Activated gamma-delta T cell (primary cell): ENCODE results near the gene B4GALT2.

Experiments used
- DNase-seq: peaks from one replicate; lab custom pipeline; 2025; lab: John Stamatoyannopoulos, UW
- total RNA-seq, 2 donors: gene quantifications; one replicate each; lab custom pipeline; 2026; lab: John Stamatoyannopoulos, UW

B4GALT2 gene
- total RNA-seq, result 3.9 to 4.9 reads per million in 2 donors

DNA sequence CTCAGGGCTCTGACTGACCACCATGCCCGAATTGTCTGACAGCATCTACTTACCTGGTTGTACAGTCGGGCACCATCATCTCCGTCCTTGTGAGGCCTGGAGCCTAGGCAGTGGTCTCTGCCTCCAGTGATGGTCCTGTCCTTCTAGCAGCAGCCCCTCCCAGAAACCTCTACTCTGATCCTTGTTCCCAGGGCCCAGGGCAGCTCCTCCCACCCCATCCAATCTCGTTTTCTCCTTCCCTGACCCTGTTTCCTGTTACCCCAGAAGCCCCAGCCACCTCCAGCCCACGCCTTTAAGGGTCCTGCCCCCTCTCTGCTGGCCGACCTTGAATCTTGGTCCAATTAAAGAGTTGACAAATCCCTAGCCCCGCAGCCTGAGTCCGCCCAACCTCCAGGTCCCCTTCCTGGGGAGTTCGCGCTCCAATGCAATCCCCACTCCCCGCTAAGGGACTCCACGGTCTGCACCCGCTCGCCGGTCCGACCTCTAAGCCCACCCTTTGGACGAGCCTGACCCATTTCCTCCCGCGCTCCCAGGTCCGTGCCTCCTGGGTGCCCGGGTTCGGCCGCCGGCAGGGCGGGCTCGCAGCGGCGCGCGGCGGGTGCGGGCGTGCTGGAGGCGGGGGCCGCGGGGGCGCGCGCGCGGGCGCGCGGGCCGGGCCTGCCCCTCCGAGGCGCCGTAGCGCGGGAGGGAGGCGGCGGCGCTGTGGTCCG lies at the start of gene B4GALT2:
B4GALT2 (plus strand) TSS at position 660 of the 710 bp plus-strand sequence. CDS start 1,951 bp downstream, outside the sequence.
- no peak for DNase-seq

DNA sequence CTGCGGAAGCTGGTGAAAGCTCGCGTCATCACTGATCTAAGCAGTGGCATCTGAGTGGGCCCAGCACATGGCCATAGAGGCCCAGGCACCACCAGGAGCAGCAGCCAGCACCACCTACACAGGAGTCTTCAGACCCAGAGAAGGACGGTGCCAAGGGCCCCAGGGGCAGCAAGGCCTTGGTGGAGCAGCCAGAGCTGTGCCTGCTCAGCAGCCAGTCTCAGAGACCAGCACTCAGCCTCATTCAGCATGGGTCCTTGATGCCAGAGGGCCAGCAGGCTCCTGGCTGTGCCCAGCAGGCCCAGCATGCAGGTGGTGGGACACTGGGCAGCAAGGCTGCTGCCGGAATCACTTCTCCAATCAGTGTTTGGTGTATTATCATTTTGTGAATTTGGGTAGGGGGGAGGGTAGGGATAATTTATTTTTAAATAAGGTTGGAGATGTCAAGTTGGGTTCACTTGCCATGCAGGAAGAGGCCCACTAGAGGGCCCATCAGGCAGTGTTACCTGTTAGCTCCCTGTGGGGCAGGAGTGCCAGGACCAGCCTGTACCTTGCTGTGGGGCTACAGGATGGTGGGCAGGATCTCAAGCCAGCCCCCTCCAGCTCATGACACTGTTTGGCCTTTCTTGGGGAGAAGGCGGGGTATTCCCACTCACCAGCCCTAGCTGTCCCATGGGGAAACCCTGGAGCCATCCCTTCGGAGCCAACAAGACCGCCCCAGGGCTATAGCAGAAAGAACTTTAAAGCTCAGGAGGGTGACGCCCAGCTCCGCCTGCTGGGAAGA lies 48.7 kb upstream of the B4GALT2 start:
- DNase-seq, result no peak

- no peak for DNase-seq
Observed at GRCh38 chr1:43930949-43931275, 48.1 kb upstream of the B4GALT2 start.

DNA sequence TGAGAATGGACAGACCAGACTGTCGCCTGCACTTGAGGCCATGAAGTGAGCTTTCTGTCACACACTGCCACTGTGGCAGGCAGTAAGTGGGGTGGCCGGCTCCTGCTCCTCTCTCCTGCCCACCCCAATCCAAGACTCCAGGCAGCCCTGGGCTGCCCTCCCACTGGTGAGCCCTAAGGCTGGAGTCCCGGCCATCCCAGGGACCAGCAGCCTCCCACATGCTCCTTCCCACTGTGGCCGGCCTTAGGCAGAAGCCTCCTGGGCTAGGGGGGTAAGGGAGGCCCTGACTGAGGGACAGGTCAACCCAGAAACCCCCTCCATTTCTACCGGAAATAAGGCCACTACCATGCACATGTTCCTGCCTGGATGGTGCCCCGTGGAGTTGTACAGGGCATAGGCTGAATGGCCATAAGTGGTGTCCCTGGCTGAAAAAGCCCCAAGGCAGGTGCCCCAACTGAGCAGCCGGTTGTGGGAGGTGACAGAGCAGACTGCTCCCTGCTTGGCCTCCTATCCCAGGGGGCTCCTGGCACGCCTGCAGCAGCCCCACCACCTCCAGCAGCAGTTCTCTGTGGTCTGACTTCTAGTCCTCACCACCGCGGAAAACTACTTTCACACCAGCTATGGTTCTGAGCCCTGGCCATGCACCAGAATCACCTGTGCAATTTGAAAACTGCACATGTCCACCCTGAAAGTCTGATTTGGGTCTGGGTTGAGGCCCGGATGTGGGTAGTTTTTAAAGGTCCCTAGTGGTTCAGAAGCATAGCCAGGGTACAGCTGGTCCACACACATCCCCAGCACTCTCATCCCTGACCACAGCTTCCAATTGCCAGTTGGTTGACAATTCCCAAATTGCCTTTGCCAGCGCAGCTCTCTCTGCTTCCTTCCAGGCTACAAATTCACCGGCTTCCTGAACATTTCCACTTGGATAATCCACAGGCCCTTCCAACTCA lies 47.0 kb upstream of the B4GALT2 start:
- no peak for DNase-seq

DNA sequence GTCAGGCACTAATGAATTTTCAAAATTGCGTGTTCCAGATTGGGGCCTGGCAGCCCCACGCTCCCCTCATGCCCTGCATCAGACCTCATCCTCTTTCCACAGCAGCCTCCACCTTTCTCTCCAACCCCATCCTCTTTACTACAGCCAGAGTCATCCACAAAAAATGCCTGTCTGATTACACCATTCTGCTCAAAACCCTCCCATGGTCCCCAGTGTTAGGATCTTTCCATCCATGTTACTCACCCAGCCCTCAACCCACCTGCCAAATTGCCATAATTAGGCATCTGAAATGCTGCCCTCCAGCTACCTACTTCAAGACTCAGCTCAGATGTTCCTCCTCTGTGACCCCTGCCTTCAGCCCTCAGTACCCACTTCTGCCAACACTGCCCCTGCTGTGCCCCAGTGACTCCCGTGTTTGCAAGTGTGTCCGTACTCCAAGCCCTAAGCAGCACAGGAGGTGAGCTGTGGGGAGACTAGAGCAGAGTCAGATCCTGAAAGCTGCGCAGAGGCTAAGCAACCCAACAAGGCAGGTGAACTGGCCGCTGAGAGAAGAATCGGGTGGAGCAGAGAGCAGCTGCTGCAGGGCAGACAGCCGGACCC lies 46.1 kb upstream of the B4GALT2 start:
- no peak for DNase-seq

GRCh38 chr1:43933386-43934100 lies 45.5 kb upstream of the B4GALT2 start, which contains the start of gene ARTN:
ARTN (plus strand) TSS chr1:43933801; CDS start chr1:43935657, 1,856 bp downstream.
- no peak for DNase-seq

GRCh38 chr1:43934101-43934985 lies 44.7 kb upstream of the B4GALT2 start:
- DNase-seq, result no peak

GRCh38 chr1:43934986-43935324 lies 44.1 kb upstream of the B4GALT2 start:
- no peak for DNase-seq

GRCh38 chr1:43935711-43936427 lies 43.1 kb upstream of the B4GALT2 start:
- no peak for DNase-seq

DNA sequence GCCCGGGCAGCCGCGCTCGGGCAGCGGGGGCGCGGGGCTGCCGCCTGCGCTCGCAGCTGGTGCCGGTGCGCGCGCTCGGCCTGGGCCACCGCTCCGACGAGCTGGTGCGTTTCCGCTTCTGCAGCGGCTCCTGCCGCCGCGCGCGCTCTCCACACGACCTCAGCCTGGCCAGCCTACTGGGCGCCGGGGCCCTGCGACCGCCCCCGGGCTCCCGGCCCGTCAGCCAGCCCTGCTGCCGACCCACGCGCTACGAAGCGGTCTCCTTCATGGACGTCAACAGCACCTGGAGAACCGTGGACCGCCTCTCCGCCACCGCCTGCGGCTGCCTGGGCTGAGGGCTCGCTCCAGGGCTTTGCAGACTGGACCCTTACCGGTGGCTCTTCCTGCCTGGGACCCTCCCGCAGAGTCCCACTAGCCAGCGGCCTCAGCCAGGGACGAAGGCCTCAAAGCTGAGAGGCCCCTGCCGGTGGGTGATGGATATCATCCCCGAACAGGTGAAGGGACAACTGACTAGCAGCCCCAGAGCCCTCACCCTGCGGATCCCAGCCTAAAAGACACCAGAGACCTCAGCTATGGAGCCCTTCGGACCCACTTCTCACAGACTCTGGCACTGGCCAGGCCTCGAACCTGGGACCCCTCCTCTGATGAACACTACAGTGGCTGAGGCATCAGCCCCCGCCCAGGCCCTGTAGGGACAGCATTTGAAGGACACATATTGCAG lies 42.4 kb upstream of the B4GALT2 start:
- DNase-seq, result no peak

DNA sequence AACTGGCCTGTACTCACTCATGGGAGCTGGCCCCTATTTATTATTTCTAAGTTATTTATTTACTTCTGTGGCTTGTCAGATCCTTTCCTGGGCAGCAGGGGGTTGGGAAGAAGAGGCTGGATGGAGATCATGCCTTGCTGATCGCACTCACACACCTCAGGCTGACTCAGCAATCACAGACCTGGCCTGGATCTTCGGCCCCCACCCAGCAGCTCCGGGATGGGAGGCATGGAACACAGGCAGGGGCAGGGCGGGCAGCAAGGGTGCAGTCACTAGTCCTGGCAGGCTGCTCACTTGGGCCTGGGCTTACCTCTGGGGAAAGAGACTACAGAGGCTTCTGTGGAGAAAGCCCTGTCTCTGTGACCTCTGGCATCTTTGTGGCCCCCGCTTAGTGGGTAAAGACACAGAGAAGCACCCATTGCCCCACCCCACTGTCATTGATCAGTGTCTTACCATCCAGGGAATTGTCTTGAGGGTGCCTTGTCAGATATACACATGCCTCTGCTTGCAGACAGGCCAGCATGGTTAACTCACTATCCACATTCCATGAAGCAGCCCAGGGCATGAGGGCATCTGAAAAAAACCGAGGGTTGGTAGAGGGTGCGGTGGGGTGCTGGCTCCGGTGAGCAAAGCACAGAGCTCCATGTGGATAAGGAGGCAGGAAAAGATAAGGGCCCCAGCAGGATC lies 41.7 kb upstream of the B4GALT2 start:
- DNase-seq, result no peak

- no peak for DNase-seq
Observed at GRCh38 chr1:43938383-43938782, 40.6 kb upstream of the B4GALT2 start.

GRCh38 chr1:43938892-43939587 lies 40.0 kb upstream of the B4GALT2 start:
- DNase-seq, result no peak

- no peak for DNase-seq
Observed at GRCh38 chr1:43942411-43942810, 36.6 kb upstream of the B4GALT2 start.

DNA sequence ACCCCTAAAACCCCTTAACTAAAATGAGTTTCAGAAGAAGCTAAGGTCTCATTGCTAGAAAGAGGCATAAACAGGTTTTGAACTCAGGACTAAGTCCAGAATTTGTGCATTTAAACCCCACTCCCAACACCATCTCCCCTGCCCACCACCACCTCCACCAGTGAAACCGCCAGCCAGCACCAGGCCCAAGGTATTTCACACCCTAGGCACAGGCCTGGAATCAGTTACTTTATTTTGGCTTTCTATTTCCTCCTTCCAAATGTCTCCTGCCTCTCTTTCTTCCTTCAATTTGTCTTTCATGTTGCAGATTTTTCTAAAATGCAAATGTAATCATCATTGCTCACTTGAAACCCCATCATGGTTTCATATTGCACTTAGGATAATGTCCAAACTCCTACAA lies 34.1 kb upstream of the B4GALT2 start:
- no peak for DNase-seq

DNA sequence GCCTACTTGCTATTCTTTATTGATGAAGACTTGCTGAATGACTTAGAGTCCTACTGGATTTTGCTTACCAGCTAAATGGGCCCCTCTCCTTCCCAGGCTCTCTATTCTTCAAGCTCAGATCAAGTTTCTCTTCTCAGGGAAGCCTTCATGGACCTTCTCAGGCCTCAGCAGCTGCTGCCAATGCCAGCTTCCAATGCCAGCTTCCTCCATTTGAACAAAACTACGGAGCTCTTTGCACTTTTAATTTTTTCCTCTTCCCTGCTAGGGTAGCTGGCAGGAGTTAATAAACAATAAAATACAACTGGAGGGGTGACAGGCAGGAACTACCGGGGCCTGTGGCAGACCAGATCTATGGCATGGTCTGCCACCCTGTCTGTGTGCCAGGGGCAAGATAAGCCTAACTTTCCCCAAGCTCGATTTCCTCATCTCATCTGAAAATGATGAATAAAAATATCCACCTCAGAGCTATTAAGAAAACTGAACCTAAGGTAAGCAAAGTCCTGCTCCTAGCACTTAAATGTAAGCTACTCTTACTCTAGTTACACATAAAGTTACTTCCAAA lies 33.3 kb upstream of the B4GALT2 start:
- no peak for DNase-seq
